GM21619 (cell line): ENCODE data around the gene HLA-DQB1.
"Not testable (repeated sequence)": the region's sequence is repeated elsewhere in the genome, so short reads cannot be mapped to it uniquely, and the experiment has no call there.

Experiments used
- ATAC-seq: cut with Tn5 transposase; IDR thresholded peaks from one replicate; pipeline ENCODE4 v1.9.1; 2021; ENCODE audit not compliant: unreplicated experiment

Gene HLA-DQB1

GRCh38 chr6:32666420-32667300 is at the start of gene HLA-DQB1:
Gene HLA-DQB1, minus strand, starts transcription at chr6:32666657. Its CDS starts 50 bp downstream, at chr6:32666607.
- ATAC-seq = peak; percentile 54

- ATAC-seq = no peak
Measured at GRCh38 chr6:32713241-32713640, 46.8 kb upstream of the HLA-DQB1 start.

- no peak for ATAC-seq
Measured at GRCh38 chr6:32709625-32710024, 43.2 kb upstream of the HLA-DQB1 start.

GRCh38 chr6:32705164-32705563 is 38.7 kb upstream of the HLA-DQB1 start:
- ATAC-seq = not testable (repeated sequence)

GRCh38 chr6:32703347-32703746 is 36.9 kb upstream of the HLA-DQB1 start:
- no peak for ATAC-seq

GRCh38 chr6:32700391-32701040 is 34.1 kb upstream of the HLA-DQB1 start:
- ATAC-seq = no peak

- ATAC-seq = no peak
Measured at GRCh38 chr6:32697031-32697430, 30.6 kb upstream of the HLA-DQB1 start.

GRCh38 chr6:32692019-32692418 is 25.6 kb upstream of the HLA-DQB1 start:
- no peak for ATAC-seq

- no peak for ATAC-seq
Measured at GRCh38 chr6:32689531-32690501, 23.4 kb upstream of the HLA-DQB1 start.

- peak; percentile 79 for ATAC-seq
Measured at GRCh38 chr6:32685603-32686002, 19.1 kb upstream of the HLA-DQB1 start.

- no peak for ATAC-seq
Measured at GRCh38 chr6:32684246-32684645, 17.8 kb upstream of the HLA-DQB1 start.

- no peak for ATAC-seq
Measured at GRCh38 chr6:32680055-32680454, 13.6 kb upstream of the HLA-DQB1 start.

- ATAC-seq = no peak
Measured at GRCh38 chr6:32679492-32679891, 13.0 kb upstream of the HLA-DQB1 start.

GRCh38 chr6:32674123-32674522 is 7.7 kb upstream of the HLA-DQB1 start:
- ATAC-seq = not testable (repeated sequence)

- not testable (repeated sequence) for ATAC-seq
Measured at GRCh38 chr6:32671908-32672307, 5.5 kb upstream of the HLA-DQB1 start.

GRCh38 chr6:32669893-32670292 is 3.4 kb upstream of the HLA-DQB1 start:
- ATAC-seq = no peak

GRCh38 chr6:32669240-32669639 is 2.8 kb upstream of the HLA-DQB1 start:
- ATAC-seq = no peak

- ATAC-seq = peak; percentile 82
Measured at GRCh38 chr6:32668226-32668747, 1.8 kb upstream of the HLA-DQB1 start.

- no peak for ATAC-seq
Measured at GRCh38 chr6:32665661-32666060, 796 bp downstream of the HLA-DQB1 start.

- ATAC-seq = no peak
Measured at GRCh38 chr6:32664827-32665362, 1.6 kb downstream of the HLA-DQB1 start.
